Muscle of leg (tissue), 11 donors: ENCODE results near the gene GALNTL6. TPM values are rescaled to one million over a fixed set of nuclear protein-coding genes. Genes with fewer than 3 reads are reported as not detected.

Source experiments
- DNase-seq: peaks from one replicate; pipeline ENCODE4 v3.0.0; 2013
- H3K27ac ChIP-seq: one replicate; pipeline ENCODE4 v1.5.1; 2013; ENCODE audit warnings: mild to moderate bottlenecking, low read length, control low read depth
- H3K27me3 ChIP-seq: one replicate; pipeline ENCODE4 v1.6.1; 2013; ENCODE audit warnings: low read length; ENCODE audit not compliant: control insufficient read depth, insufficient read depth
- H3K36me3 ChIP-seq: one replicate; pipeline ENCODE4 v1.6.1; 2013; ENCODE audit warnings: low read length; ENCODE audit not compliant: control insufficient read depth, insufficient read depth
- H3K4me1 ChIP-seq: one replicate; pipeline ENCODE4 v1.6.1; 2013; ENCODE audit warnings: low read length; ENCODE audit not compliant: control insufficient read depth, insufficient read depth
- H3K4me3 ChIP-seq: one replicate; pipeline ENCODE4 v1.5.1; 2013; ENCODE audit warnings: low read length, control low read depth
- H3K9me3 ChIP-seq: replicated peaks from 2 replicates; pipeline ENCODE4 v1.6.1; 2013; ENCODE audit warnings: low read depth, low read length; ENCODE audit not compliant: control insufficient read depth
- WGBS: methylation state at CpG from one replicate; pipeline ENCODE4 v1.1.5; 2013; ENCODE audit warnings: missing lambda C conversion rate; ENCODE audit not compliant: insufficient coverage; 5-methylcytosine and 5-hydroxymethylcytosine counted together
- polyA plus RNA-seq, 8 donors: library from polyadenylated mRNA; unstranded; fragments of 120-200 nt; gene quantifications; one replicate each; pipeline versions ENCODE4 v1.2.1 to v1.2.3, GENCODE V29; 2013; ENCODE audit warnings: inconsistent platforms in 1 of 8, low replicate concordance in 1 of 8; ENCODE audit not compliant: insufficient read length in 8 of 8, insufficient read depth in 1 of 8
- total RNA-seq: library from RNA; stranded (reverse); fragments of 120-200 nt; gene quantifications from one replicate; pipeline ENCODE4 v1.2.4, GENCODE V29; 2013

GALNTL6 gene
- total and polyA plus RNA-seq, 9 donors, result 0.26 to 0.95 (median 0.53) TPM

- Histone ChIP-seq H3K4me1 (no peaks in the 10 kb centered on the region), H3K36me3 (no peaks in the 10 kb centered on the region), H3K27ac (no peak overlapping the region), H3K9me3 (no peaks in the 10 kb centered on the region), H3K4me3 (no peak overlapping the region), H3K27me3 (no peaks in the 10 kb centered on the region)
- no CpG with 5 or more reads among the region's 2 CpGs for WGBS
- no peak for DNase-seq
Measured at GRCh38 chr4:172045981-172046380, 232.8 kb downstream of the GALNTL6 start.

GRCh38 chr4:172048666-172049065, 235.5 kb downstream of the GALNTL6 start:
- no peaks in the 10 kb centered on the region for H3K9me3 ChIP-seq
- H3K4me1 ChIP-seq, result no peaks in the 10 kb centered on the region
- H3K36me3 ChIP-seq, result no peaks in the 10 kb centered on the region
- H3K27me3 ChIP-seq, result no peaks in the 10 kb centered on the region
- H3K27ac ChIP-seq, result no peak overlapping the region
- H3K4me3 ChIP-seq, result no peak overlapping the region
- WGBS, result no CpG with 5 or more reads among the region's 1 CpG
- DNase-seq, result peak; percentile 9

GRCh38 chr4:172050911-172051310, 237.7 kb downstream of the GALNTL6 start:
- H3K27me3 ChIP-seq, result no peaks in the 10 kb centered on the region
- no peaks in the 10 kb centered on the region for H3K4me1 ChIP-seq
- no peaks in the 10 kb centered on the region for H3K36me3 ChIP-seq
- no peaks in the 10 kb centered on the region for H3K9me3 ChIP-seq
- DNase-seq, result no peak
- no peak overlapping the region for H3K4me3 ChIP-seq
- no peak overlapping the region for H3K27ac ChIP-seq
- 76% methylated on average over 2 of the region's 4 CpGs for WGBS

- Histone ChIP-seq H3K4me1 (no peaks in the 10 kb centered on the region), H3K36me3 (no peaks in the 10 kb centered on the region), H3K9me3 (no peaks in the 10 kb centered on the region), H3K4me3 (no peak overlapping the region), H3K27ac (no peak overlapping the region), H3K27me3 (no peaks in the 10 kb centered on the region)
- DNase-seq, result no peak
- no CpG with 5 or more reads among the region's 1 CpG for WGBS
Measured at GRCh38 chr4:172055046-172055445, 241.8 kb downstream of the GALNTL6 start.

- DNase-seq, result no peak
- no peaks in the 10 kb centered on the region for H3K9me3 ChIP-seq
- H3K27me3 ChIP-seq, result no peaks in the 10 kb centered on the region
- no peak overlapping the region for H3K4me3 ChIP-seq
- no peak overlapping the region for H3K27ac ChIP-seq
- H3K36me3 ChIP-seq, result no peaks in the 10 kb centered on the region
- WGBS, result no CpG with 5 or more reads among the region's 2 CpGs
- H3K4me1 ChIP-seq, result no peaks in the 10 kb centered on the region
Measured at GRCh38 chr4:172055498-172055897, 242.3 kb downstream of the GALNTL6 start.

- Histone ChIP-seq H3K27me3 (no peaks in the 10 kb centered on the region), H3K4me1 (no peaks in the 10 kb centered on the region), H3K36me3 (no peaks in the 10 kb centered on the region), H3K9me3 (no peaks in the 10 kb centered on the region), H3K27ac (no peak overlapping the region), H3K4me3 (no peak overlapping the region)
- WGBS, result no CpG with 5 or more reads among the region's 1 CpG
- peak; percentile 27 for DNase-seq
Measured at GRCh38 chr4:172061204-172061603, 248.0 kb downstream of the GALNTL6 start.

GRCh38 chr4:172068506-172068905, 255.3 kb downstream of the GALNTL6 start:
- WGBS, result no CpG with 5 or more reads among the region's 3 CpGs
- no peaks in the 10 kb centered on the region for H3K4me1 ChIP-seq

GRCh38 chr4:172073590-172073989, 260.4 kb downstream of the GALNTL6 start:
- DNase-seq, result no peak
- Histone ChIP-seq H3K36me3 (no peaks in the 10 kb centered on the region), H3K4me3 (no peak overlapping the region), H3K9me3 (no peaks in the 10 kb centered on the region), H3K27ac (no peak overlapping the region), H3K4me1 (no peaks in the 10 kb centered on the region), H3K27me3 (no peaks in the 10 kb centered on the region)

More at GRCh38 chr4:172068506-172068905, 255.3 kb downstream of the GALNTL6 start:
- H3K9me3 ChIP-seq, result no peaks in the 10 kb centered on the region
- H3K27me3 ChIP-seq, result no peaks in the 10 kb centered on the region
- H3K4me3 ChIP-seq, result no peak overlapping the region
- no peaks in the 10 kb centered on the region for H3K36me3 ChIP-seq
- H3K27ac ChIP-seq, result no peak overlapping the region
- DNase-seq, result no peak

- Histone ChIP-seq H3K27ac (no peak overlapping the region), H3K4me3 (no peak overlapping the region), H3K27me3 (no peaks in the 10 kb centered on the region), H3K4me1 (no peaks in the 10 kb centered on the region), H3K9me3 (no peaks in the 10 kb centered on the region), H3K36me3 (no peaks in the 10 kb centered on the region)
- no peak for DNase-seq
- 83% methylated on average over 1 of the region's 1 CpG for WGBS
Measured at GRCh38 chr4:172083272-172083671, 270.1 kb downstream of the GALNTL6 start.

GRCh38 chr4:172088556-172088955, 275.4 kb downstream of the GALNTL6 start:
- H3K9me3 ChIP-seq, result no peaks in the 10 kb centered on the region
- H3K27ac ChIP-seq, result no peak overlapping the region
- no peak for DNase-seq
- H3K4me1 ChIP-seq, result no peaks in the 10 kb centered on the region
- no peaks in the 10 kb centered on the region for H3K36me3 ChIP-seq
- no peaks in the 10 kb centered on the region for H3K27me3 ChIP-seq
- 57% methylated on average over 1 of the region's 2 CpGs for WGBS
- no peak overlapping the region for H3K4me3 ChIP-seq

- 51% methylated on average over 3 of the region's 4 CpGs for WGBS
- no peaks in the 10 kb centered on the region for H3K27me3 ChIP-seq
Measured at GRCh38 chr4:172095161-172095560, 282.0 kb downstream of the GALNTL6 start.

More at GRCh38 chr4:172095161-172095560, 282.0 kb downstream of the GALNTL6 start:
- Histone ChIP-seq H3K9me3 (no peaks in the 10 kb centered on the region), H3K36me3 (no peaks in the 10 kb centered on the region), H3K4me3 (no peak overlapping the region), H3K4me1 (no peaks in the 10 kb centered on the region), H3K27ac (no peak overlapping the region)
- DNase-seq, result no peak
